Fibroblast of lung (primary cell): ENCODE data around the gene MYH9.

Experiments used
- CTCF ChIP-seq, 2 donors: IDR thresholded peaks in 1 of 2; conservative IDR thresholded peaks in 1 of 2; 1 replicate in 1 of 2; 2 replicates in 1 of 2; pipeline ENCODE4 v1.5.1; 2011 to 2012; ENCODE audit warnings: low read length in 2 of 2, control low read depth in 1 of 2, inconsistent platforms in 1 of 2, low read depth in 1 of 2, mild to moderate bottlenecking in 1 of 2
- EZH2 ChIP-seq: IDR thresholded peaks from 2 replicates; pipeline ENCODE4 v1.5.1; 2012; ENCODE audit warnings: low read length, control low read depth, mild to moderate bottlenecking; ENCODE audit errors: missing control alignments

GRCh38 chr22:36351921-36352802 is 35.6 kb downstream of the MYH9 start:
- no peak for TF ChIP-seq CTCF (conservative IDR thresholded peaks at IDR 0.05 in 1 of 2, IDR thresholded peaks at IDR 0.05 in 1 of 2; ENCODE audit: low read depth in 1 of 2, low read length in 2 of 2)
- no peak for TF ChIP-seq EZH2
